Right renal pelvis (tissue), 4 donors: ENCODE data around the gene CUX1. TPM values are rescaled to one million over a fixed set of nuclear protein-coding genes. Genes with fewer than 3 reads are reported as not detected.
"Not testable (repeated sequence)": the region's sequence is repeated elsewhere in the genome, so short reads cannot be mapped to it uniquely, and the experiment has no call there.

Experiments used
- DNase-seq, 4 donors: peaks; one replicate each; pipeline ENCODE4 v3.0.0-alpha.2; 2013; ENCODE audit warnings: low read depth in 4 of 4, low spot score in 3 of 4, missing footprints in 1 of 4
- polyA plus RNA-seq, 4 donors: library from polyadenylated mRNA; unstranded; fragments of 120-200 nt; gene quantifications; one replicate each; pipeline ENCODE4 v1.2.1, GENCODE V29; 2013; ENCODE audit not compliant: insufficient read length in 4 of 4

CUX1 gene
- polyA plus RNA-seq, 4 donors = 93.0 to 111 (median 107) TPM

DNA sequence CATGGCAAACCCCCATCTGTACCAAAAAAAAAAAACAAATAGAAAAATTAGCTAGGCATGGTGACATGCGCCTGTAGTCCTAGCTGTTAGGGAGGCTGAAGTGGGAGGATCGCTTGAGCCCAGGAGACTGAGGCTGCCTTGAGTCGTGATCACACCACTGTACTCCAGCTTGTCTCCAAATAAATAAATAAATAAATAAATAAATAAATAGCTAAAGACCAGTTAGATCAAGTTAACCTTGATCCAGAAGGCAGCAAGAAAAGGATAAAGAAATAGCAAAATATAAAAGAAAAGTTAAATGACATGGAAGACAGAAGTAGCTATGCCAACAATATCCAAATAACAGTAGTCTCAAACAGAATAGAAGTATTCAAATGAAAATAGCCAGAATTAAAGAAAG lies 337.0 kb downstream of the CUX1 start:
- no peak for DNase-seq

DNA sequence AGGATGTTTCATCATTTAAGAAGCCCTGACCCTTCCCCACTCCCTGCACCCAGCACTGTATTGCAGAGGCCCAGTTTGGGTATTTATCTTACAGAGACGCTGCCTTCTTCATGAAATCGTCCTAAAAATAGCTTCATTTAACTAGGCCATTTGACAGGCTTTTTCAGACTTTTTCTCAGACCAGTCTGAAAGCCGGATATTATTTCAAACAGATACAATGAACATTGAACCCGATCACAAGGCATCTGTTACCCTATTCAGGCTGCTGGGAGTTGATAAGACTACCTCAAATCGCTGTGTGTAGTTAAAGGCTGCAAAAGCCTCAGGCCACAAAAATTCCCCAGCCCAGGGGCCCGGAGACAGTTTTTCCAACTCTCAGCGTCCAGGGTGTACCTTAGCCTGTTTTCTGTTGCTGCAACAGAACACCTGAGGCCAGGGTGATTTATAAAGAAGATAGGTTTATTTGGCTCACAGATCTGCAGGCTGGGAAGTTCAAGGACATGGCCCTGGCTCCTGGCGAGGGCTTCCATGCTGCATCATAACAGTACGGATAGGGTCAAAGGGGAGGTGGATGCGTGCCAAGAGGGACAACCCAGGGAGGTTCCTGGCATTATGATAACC lies 338.5 kb downstream of the CUX1 start:
- DNase-seq = no peak

- DNase-seq = no peak
Observed at GRCh38 chr7:102156867-102157266, 339.4 kb downstream of the CUX1 start.

- DNase-seq = no peak
Observed at GRCh38 chr7:102165136-102165535, 347.7 kb downstream of the CUX1 start.

GRCh38 chr7:102167254-102167653 lies 349.8 kb downstream of the CUX1 start:
- DNase-seq = no peak

DNA sequence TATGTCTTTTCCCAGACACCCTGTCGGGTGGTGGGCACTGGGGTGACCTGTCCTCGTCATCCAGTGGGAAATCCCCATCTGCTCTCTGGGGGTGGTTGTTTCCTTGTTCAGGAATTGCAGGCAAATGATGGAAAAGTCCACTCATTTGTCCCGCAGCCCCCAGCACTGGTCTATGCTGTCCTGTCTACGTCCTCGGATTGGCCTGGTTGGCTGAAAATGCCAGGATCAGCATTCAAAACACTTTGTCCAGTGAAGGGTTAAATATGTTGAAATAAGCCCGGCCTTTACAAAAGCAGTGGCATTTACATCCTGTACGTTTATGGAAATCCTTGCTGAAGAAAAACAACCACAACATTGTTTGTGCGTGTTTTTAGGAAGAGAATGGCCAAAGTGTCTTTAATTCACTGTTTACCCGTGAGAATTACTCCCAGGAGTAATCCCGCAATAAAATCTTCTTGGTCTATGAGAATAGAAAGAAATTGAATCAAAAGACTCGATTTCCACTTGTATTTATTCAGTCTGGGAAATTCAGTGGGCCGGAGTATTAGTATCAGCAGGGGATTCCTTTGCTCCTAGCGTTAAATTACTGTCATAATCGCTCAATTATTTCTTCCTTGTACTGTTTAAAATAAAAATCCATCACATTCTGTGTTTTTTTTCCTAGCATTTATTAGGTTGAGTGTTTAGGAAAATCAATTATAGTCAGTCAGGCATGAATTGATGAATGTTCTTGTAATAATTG lies 352.4 kb downstream of the CUX1 start:
- DNase-seq = no peak

DNA sequence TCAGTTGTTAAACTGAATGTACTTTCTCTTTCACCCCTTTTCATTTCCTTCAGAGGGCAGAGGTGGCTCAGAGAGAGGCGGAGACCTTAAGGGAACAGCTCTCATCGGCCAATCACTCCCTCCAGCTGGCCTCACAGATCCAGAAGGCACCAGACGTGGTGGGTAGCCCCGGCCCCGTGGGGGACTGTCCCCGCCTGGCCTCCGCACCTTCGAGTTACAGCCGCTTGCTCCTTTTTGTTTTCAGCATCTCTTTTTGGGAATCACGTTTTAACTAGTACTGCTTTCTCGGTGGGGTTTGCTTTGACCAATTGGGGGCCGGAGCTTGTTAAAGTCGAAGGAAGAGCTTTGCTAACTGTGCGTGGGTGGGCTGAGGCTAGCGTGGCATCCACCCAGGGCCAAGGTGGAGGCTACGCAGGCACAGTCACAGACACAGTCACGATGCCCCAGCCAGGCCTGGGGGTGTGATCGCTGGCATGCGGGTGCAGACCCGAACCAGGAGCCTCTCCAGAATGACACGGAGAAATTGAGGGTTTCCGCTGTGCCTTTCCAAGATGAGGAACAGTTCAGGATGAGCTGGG lies 353.1 kb downstream of the CUX1 start:
- DNase-seq = no peak

DNA sequence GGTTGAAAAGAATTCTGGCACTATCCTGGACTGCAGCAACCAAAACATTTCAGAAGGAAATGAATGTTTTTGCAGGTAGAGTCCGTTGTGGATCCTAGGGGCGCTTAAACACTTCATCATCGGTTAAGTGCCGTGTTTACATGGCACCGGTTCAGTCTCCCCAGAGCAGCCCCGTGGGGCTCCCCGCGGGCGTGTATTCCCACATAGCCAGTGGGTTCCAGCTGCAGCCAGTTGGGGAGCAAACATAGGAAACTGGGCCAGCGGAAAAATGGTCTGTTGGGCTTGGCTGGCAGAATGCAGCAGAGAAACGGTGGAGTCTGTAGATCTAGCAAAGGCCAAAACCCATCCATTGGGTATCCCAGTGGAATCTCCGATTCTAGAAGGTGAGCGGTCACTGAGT lies 356.2 kb downstream of the CUX1 start:
- DNase-seq = no peak

- no peak for DNase-seq
Observed at GRCh38 chr7:102175423-102176170, 358.2 kb downstream of the CUX1 start.

- DNase-seq = no peak
Observed at GRCh38 chr7:102178410-102178809, 361.0 kb downstream of the CUX1 start.

GRCh38 chr7:102180727-102181126 lies 363.3 kb downstream of the CUX1 start:
- no peak for DNase-seq

DNA sequence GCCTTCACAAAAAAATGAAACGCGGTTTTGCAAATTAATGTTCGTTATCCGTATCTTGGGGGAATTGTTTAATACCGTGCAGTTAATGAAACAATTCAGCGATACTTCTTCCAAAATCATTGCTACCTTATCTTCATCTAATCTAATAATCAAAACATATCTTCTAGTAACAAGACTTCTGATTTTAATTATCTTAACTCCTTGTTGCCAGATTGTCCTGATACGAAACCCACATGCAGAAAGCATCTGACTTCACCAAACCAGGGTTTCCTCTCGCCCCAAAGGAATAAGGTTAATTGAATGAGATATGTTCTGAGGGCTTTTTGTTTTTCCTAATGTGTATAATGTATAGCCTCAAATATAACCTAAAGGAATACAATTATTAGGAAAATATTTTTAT lies 364.1 kb downstream of the CUX1 start:
- no peak for DNase-seq

DNA sequence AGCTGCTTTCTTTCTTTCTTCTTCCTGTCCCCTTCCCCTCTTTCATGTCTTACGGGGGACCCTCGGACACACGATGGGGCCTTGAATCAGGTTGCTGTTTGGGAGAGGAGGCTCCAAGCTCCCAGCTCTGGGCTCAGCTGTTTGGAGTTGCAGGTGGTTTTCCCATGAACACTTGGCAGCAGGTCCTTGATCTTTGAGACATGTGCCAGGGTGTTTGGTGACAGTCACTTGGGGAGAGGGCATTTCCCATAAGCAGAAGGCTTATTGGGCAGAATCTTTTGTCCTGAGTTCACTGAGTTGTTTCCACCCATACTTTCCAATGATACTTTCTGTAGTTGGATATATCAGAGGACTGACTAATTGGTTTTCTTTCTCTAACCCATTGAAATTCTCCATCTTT lies 364.6 kb downstream of the CUX1 start:
- DNase-seq = no peak

GRCh38 chr7:102183848-102184247 lies 366.4 kb downstream of the CUX1 start:
- DNase-seq = not testable (repeated sequence)

- no peak for DNase-seq
Observed at GRCh38 chr7:102184303-102184702, 366.9 kb downstream of the CUX1 start.

DNA sequence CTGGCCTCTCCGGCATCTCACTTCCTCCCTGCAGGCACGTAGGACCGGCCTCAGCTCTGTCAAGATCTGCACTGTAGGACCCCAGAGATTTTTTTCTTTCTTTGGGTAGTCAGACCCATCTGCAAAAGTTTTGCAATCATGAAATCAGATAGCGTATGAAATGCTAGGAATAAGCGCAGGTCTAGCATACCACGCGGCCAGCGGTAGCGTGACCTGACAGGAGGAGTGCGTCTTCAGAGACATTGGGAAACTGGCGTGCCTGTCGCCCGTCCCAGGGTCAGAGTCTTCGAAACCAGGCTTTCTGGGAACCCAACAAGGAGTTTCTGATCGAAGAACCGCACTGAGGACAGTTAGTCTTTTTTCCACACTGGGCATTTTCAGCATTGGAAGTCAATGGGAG lies 368.4 kb downstream of the CUX1 start:
- DNase-seq = no peak

DNA sequence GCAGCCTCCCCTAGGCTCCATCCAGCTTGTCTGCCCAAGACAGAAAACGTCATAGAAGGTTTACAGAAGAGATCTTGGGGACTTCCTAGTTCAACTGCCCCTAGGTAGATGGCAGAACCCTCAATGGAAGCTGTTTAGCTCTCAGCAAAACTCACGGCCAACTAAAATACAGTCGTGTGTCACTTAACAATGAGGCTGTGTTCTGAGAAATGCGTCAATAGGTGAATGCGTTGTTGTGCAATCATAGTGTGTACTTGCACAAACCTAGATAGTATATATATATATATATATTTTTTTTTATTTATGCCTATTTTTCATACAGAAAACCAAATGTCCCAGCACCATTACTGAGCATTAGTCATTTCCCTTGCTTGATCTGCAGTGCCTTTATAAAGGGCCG lies 368.9 kb downstream of the CUX1 start:
- DNase-seq = no peak

GRCh38 chr7:102188746-102189145 lies 371.3 kb downstream of the CUX1 start:
- no peak for DNase-seq

- no peak for DNase-seq
Observed at GRCh38 chr7:102189756-102190155, 372.3 kb downstream of the CUX1 start.

- no peak for DNase-seq
Observed at GRCh38 chr7:102190776-102191350, 373.4 kb downstream of the CUX1 start.
